Kidney epithelial cell (primary cell): ENCODE measurements around the gene NRARP. TPM values are rescaled to one million over a fixed set of nuclear protein-coding genes. Genes with fewer than 3 reads are reported as not detected.

Source experiments
- DNase-seq: peaks from one replicate; pipeline ENCODE4 v3.0.0-alpha.2; 2010; ENCODE audit warnings: low read depth
- H3K27me3 ChIP-seq: 2 replicates; pipeline ENCODE4 v1.6.0; 2011; ENCODE audit warnings: low read length; ENCODE audit not compliant: control insufficient read depth, insufficient read depth
- H3K36me3 ChIP-seq: 2 replicates; pipeline ENCODE4 v1.5.1; 2011; ENCODE audit warnings: low read length; ENCODE audit not compliant: control insufficient read depth, insufficient read depth
- H3K4me3 ChIP-seq: 2 replicates; pipeline ENCODE4 v1.5.1; 2011; ENCODE audit warnings: low read depth, mild to moderate bottlenecking, control low read depth, low read length
- CTCF ChIP-seq: IDR thresholded peaks from 2 replicates; pipeline ENCODE4 v1.5.1; 2011; ENCODE audit warnings: mild to moderate bottlenecking, moderate library complexity, low read length, control low read depth, inconsistent platforms; ENCODE audit not compliant: insufficient read depth, poor library complexity, severe bottlenecking
- total RNA-seq: library from RNA; depleted of rRNA; stranded (reverse); fragments of >200 nt; gene quantifications from 2 replicates; pipeline ENCODE4 v1.2.3, GENCODE V29; 2015

NRARP gene
- total RNA-seq, 1 donor from 2014 or later = 8.4 TPM

DNA sequence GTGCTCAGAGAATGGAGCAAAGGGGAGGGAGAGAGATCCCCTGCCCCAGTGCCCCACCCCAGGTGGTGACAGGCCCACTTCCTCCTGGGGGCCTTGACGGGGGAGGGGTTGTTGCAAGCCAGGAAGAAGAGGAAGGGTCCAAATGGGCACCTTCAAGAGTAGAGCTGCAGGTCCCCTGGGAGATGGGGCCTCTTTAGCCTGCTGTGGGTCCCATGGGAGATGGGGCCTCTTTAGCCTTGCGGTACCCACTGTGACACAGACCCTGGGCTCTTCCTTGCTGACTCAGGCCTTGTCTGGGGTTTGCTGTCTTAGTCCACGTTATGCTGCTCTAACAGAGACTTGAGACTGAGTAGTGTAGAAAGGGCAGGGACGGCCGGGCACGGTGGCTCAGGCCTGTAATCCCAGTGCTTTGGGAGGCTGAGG, 34.1 kb downstream of the NRARP start:
- H3K36me3 ChIP-seq = peaks cover 2% of the 10 kb centered on the region
- no peak overlapping the region for H3K4me3 ChIP-seq
- no peak for DNase-seq
- H3K27me3 ChIP-seq = no peaks in the 10 kb centered on the region
- TF ChIP-seq CTCF = no peak

DNA sequence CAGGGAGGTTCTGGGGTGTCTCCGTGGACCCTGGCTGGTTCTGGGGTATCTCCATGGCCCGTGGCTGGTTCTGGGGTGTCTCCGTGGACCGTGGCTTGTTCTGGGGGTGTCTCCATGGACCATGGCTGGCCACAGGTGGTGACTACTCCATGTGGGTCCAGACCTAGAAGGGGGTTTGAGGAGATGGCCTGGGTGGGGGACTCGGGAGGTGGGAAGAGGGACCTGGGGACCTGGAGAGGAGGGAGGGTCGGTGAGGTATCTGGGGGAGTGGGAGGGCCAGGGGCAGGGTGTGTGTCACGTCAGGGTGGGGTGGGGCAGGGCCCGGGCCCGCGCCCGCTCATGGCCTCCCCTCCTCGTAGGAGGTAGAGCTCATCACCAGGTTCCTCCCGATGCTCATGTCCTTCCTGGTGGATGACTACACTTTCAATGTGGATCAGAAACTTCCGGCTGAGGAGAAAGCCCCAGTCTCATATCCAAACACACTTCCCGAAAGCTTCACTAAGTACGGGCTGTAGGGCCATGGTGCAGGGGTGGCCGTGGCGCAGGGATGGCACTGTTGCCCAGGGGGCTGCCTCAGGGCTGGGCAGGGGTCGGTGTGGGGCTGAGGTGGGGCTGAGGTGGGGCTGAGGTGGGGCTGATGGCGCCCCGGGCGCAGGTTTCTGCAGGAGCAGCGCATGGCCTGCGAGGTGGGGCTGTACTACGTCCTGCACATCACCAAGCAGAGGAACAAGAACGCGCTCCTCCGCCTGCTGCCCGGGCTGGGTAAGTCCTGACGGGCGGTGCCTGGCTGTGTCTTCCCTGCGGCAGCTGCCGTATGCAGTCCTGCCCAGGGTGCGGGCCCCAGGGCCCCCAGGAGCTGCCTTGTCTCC, 35.3 kb downstream of the NRARP start:
- Histone ChIP-seq H3K4me3 (no peak overlapping the region), H3K27me3 (no peaks in the 10 kb centered on the region), H3K36me3 (peaks cover 3% of the 10 kb centered on the region)
- TF ChIP-seq CTCF = no peak
- DNase-seq = no peak

DNA sequence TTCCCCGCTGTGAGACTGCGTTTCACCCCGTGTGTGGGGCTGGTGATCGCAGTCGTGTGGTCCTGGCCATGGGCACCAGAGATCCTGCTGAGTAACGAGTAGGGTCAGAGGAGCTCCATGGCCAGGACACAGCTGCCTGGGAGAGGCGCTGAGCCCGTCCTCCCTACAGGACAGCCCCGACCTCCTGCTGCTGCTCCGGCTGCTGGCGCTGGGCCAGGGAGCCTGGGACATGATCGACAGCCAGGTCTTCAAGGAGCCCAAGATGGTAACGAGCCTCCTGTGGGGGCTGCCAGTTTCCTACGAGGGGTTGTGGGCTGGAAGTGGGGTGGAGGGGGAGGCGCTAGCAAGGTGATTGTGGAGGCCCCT, 35.9 kb downstream of the NRARP start:
- H3K36me3 ChIP-seq = peaks cover 3% of the 10 kb centered on the region
- no peak for DNase-seq
- no peaks in the 10 kb centered on the region for H3K27me3 ChIP-seq
- TF ChIP-seq CTCF = no peak
- H3K4me3 ChIP-seq = no peak overlapping the region

DNA sequence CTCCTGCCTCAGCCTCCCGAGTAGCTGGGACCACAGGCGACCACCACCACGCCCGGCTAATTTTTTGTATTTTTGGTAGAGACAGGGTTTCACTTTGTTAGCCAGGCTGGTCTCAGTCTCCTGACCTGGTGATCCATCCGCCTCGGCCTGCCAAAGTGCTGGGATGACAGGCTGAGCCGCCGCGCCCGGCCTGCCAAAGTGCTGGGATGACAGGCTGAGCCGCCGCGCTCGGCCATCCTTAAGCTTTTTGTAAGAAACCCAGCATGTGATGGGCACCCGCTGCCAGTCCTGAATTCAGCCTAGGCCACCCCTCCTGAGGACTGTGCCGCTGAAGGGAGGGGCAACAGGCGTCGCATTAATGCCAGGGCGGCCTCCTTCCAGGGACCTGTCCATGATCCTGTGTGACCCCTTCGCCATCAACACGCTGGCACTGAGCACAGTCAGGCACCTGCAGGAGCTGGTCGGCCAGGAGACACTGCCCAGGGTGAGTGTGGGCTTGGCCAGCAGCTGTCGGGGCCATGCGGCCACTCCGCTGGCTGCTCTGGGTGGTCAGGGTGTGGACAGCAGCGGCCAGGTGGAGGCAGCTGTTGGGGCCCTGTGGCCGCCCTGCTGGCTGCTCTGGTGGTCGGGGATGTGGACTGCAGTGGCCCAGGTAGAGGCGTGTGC, 36.4 kb downstream of the NRARP start:
- H3K4me3 ChIP-seq = no peak overlapping the region
- no peaks in the 10 kb centered on the region for H3K27me3 ChIP-seq
- no peak for TF ChIP-seq CTCF
- peaks cover 3% of the 10 kb centered on the region for H3K36me3 ChIP-seq
- no peak for DNase-seq

GRCh38 chr9:137264067-137264466, 38.0 kb downstream of the NRARP start:
- H3K4me3 ChIP-seq = no peak overlapping the region
- peaks cover 3% of the 10 kb centered on the region for H3K36me3 ChIP-seq
- no peaks in the 10 kb centered on the region for H3K27me3 ChIP-seq
- no peak for TF ChIP-seq CTCF
- DNase-seq = no peak
